ENCODE data around the gene PCDHB10. TPM values are rescaled to one million over a fixed set of nuclear protein-coding genes. Genes with fewer than 3 reads are reported as not detected.
"Not testable (repeated sequence)": the region's sequence is repeated elsewhere in the genome, so short reads cannot be mapped to it uniquely, and the experiment has no call there.

Gene PCDHB10
- total RNA-seq, 4 donors from 2014 or later: 0.19 to 1.5 (median 0.76) TPM

- TF ChIP-seq CTCF (IDR thresholded peaks at IDR 0.05) (no peak), POLR2A (IDR thresholded peaks at IDR 0.05) (no peak)
- WGBS, 2 donors: 50 to 51% methylated on average over 3 of the region's 3 CpGs
- intact Hi-C loops (cut with DNase I; ENCODE audit: low total_unique reads): no loop called here
- no peak overlapping the region for H3K4me3 ChIP-seq (ENCODE audit: low read depth, poor library complexity, severe bottlenecking)
- DNase-seq (ENCODE audit: low spot score in 2 of 2): no peak
These were observed 4.2 kb downstream of the PCDHB10 start for GRCh38 chr5:141196363-141196762.

GRCh38 chr5:141199359-141200235, 7.4 kb downstream of the PCDHB10 start, which contains the start of gene PCDHB11:
TSS of gene PCDHB11 (plus strand) at chr5:141199627. CDS start at chr5:141199775, 148 bp downstream.
- no peak for DNase-seq (ENCODE audit: low spot score in 2 of 2)
- TF ChIP-seq CTCF (IDR thresholded peaks at IDR 0.05) (no peak), POLR2A (IDR thresholded peaks at IDR 0.05) (no peak)
- H3K4me3 ChIP-seq (ENCODE audit: low read depth, poor library complexity, severe bottlenecking): no peak within 1 kb of the TSS
- intact Hi-C loops (cut with DNase I; ENCODE audit: low total_unique reads): no loop called here
- WGBS, 2 donors: 37 to 50% methylated on average over 21 of the region's 21 CpGs

- WGBS, 2 donors: 29 to 39% methylated on average over 14 to 17 of the region's 38 CpGs
- DNase-seq (ENCODE audit: low spot score in 2 of 2); intact Hi-C loops (cut with DNase I; ENCODE audit: low total_unique reads); H3K4me3 ChIP-seq (ENCODE audit: low read depth, poor library complexity, severe bottlenecking): not testable (repeated sequence)
These were observed 9.0 kb downstream of the PCDHB10 start for GRCh38 chr5:141201126-141201525.

GRCh38 chr5:141201646-141202045, 9.5 kb downstream of the PCDHB10 start:
- WGBS, 2 donors: 37 to 39% methylated on average over 18 of the region's 35 CpGs
- DNase-seq (ENCODE audit: low spot score in 2 of 2); intact Hi-C loops (cut with DNase I; ENCODE audit: low total_unique reads); H3K4me3 ChIP-seq (ENCODE audit: low read depth, poor library complexity, severe bottlenecking): not testable (repeated sequence)

- TF ChIP-seq CTCF (IDR thresholded peaks at IDR 0.05) (no peak), POLR2A (IDR thresholded peaks at IDR 0.05) (no peak)
- 22 to 31% methylated on average over 11 of the region's 11 CpGs for WGBS, 2 donors
- no peak within 1 kb of the TSS for H3K4me3 ChIP-seq (ENCODE audit: low read depth, poor library complexity, severe bottlenecking)
- intact Hi-C loops (cut with DNase I; ENCODE audit: low total_unique reads): no loop called here
- DNase-seq (ENCODE audit: low spot score in 2 of 2): no peak
These were observed 16.3 kb downstream of the PCDHB10 start, which contains the start of gene PCDHB12 for GRCh38 chr5:141208478-141208877. TSS of gene PCDHB12 (plus strand) at chr5:141208719. CDS start at chr5:141208908, 189 bp downstream.

- H3K4me3 ChIP-seq (ENCODE audit: low read depth, poor library complexity, severe bottlenecking); DNase-seq (ENCODE audit: low spot score in 2 of 2); intact Hi-C loops (cut with DNase I; ENCODE audit: low total_unique reads): not testable (repeated sequence)
- 34 to 35% methylated on average over 15 to 17 of the region's 39 CpGs for WGBS, 2 donors
These were observed 18.1 kb downstream of the PCDHB10 start for GRCh38 chr5:141210281-141210680.

GRCh38 chr5:141210849-141211248, 18.7 kb downstream of the PCDHB10 start:
- H3K4me3 ChIP-seq (ENCODE audit: low read depth, poor library complexity, severe bottlenecking); DNase-seq (ENCODE audit: low spot score in 2 of 2); intact Hi-C loops (cut with DNase I; ENCODE audit: low total_unique reads): not testable (repeated sequence)
- 30 to 31% methylated on average over 3 to 19 of the region's 27 CpGs for WGBS, 2 donors

- intact Hi-C loops (cut with DNase I; ENCODE audit: low total_unique reads); H3K4me3 ChIP-seq (ENCODE audit: low read depth, poor library complexity, severe bottlenecking); DNase-seq (ENCODE audit: low spot score in 2 of 2): not testable (repeated sequence)
- 8 to 13% methylated on average over 13 of the region's 18 CpGs for WGBS, 2 donors
These were observed 21.6 kb downstream of the PCDHB10 start, which contains the start of gene PCDHB13 for GRCh38 chr5:141213656-141214339. TSS of gene PCDHB13 (plus strand) at chr5:141213919. CDS start at chr5:141214124, 205 bp downstream.

GRCh38 chr5:141214583-141214982, 22.4 kb downstream of the PCDHB10 start:
- H3K4me3 ChIP-seq (ENCODE audit: low read depth, poor library complexity, severe bottlenecking); intact Hi-C loops (cut with DNase I; ENCODE audit: low total_unique reads); DNase-seq (ENCODE audit: low spot score in 2 of 2): not testable (repeated sequence)
- WGBS, 2 donors: 49 to 56% methylated on average over 12 of the region's 12 CpGs

GRCh38 chr5:141215504-141215903, 23.4 kb downstream of the PCDHB10 start:
- intact Hi-C loops (cut with DNase I; ENCODE audit: low total_unique reads); H3K4me3 ChIP-seq (ENCODE audit: low read depth, poor library complexity, severe bottlenecking); DNase-seq (ENCODE audit: low spot score in 2 of 2): not testable (repeated sequence)
- 31 to 37% methylated on average over 4 to 35 of the region's 40 CpGs for WGBS, 2 donors

- DNase-seq (ENCODE audit: low spot score in 2 of 2); H3K4me3 ChIP-seq (ENCODE audit: low read depth, poor library complexity, severe bottlenecking); intact Hi-C loops (cut with DNase I; ENCODE audit: low total_unique reads): not testable (repeated sequence)
- WGBS, 2 donors: 35 to 40% methylated on average over 10 to 16 of the region's 26 CpGs
These were observed 23.9 kb downstream of the PCDHB10 start for GRCh38 chr5:141216035-141216434.

Measured in lower leg skin (tissue), 4 donors.